Natural killer cell (primary cell): Measurements from ENCODE around the gene IPO4. TPM values are rescaled to one million over a fixed set of nuclear protein-coding genes. Genes with fewer than 3 reads are reported as not detected.

Experiments
- ATAC-seq, 3 donors: fragments of 150-1000 bp in 2 of 3; fragments of 200-7000 bp in 1 of 3; cut with Tn5 transposase; 1 replicate in 1 of 3; 2 replicates in 2 of 3; pipeline ENCODE4 v1.10.0; 2021; ENCODE audit warnings: mild to moderate bottlenecking in 2 of 3, moderate library complexity in 2 of 3
- DNase-seq, 2 donors: peaks; one replicate each; pipeline versions ENCODE4 v3.0.0 to v3.0.0-alpha.2; 2013 to 2021; ENCODE audit warnings: mixed read lengths in 1 of 2
- H3K27ac ChIP-seq: one replicate; pipeline ENCODE4 v1.5.1; 2013; ENCODE audit warnings: mild to moderate bottlenecking, low read length
- H3K27me3 ChIP-seq: one replicate; pipeline ENCODE4 v1.6.1; 2013; ENCODE audit warnings: low read length; ENCODE audit not compliant: control insufficient read depth, insufficient read depth
- H3K36me3 ChIP-seq: one replicate; pipeline ENCODE4 v1.6.1; 2013; ENCODE audit warnings: low read length; ENCODE audit not compliant: control insufficient read depth, insufficient read depth
- H3K4me1 ChIP-seq: one replicate; pipeline ENCODE4 v1.6.1; 2013; ENCODE audit warnings: low read length; ENCODE audit not compliant: control insufficient read depth, insufficient read depth
- H3K4me3 ChIP-seq: one replicate; pipeline ENCODE4 v1.5.1; 2013; ENCODE audit warnings: low read length
- H3K9me3 ChIP-seq: one replicate; pipeline ENCODE4 v1.6.1; 2013; ENCODE audit warnings: low read length; ENCODE audit not compliant: control insufficient read depth, insufficient read depth
- H3K27ac Mint-ChIP-seq, 2 donors: one replicate each; pipeline ENCODE4 v1.8.0; 2022; ENCODE audit warnings: mild to moderate bottlenecking in 2 of 2, mixed read lengths in 2 of 2, moderate library complexity in 1 of 2
- H3K27me3 Mint-ChIP-seq, 2 donors: one replicate each; pipeline ENCODE4 v1.8.0; 2022; ENCODE audit warnings: low read depth in 2 of 2, mixed read lengths in 2 of 2
- H3K36me3 Mint-ChIP-seq: one replicate; pipeline ENCODE4 v1.8.0; 2022; ENCODE audit warnings: mixed read lengths
- H3K4me1 Mint-ChIP-seq, 2 donors: one replicate each; pipeline ENCODE4 v1.8.0; 2022; ENCODE audit warnings: mixed read lengths in 2 of 2
- H3K4me3 Mint-ChIP-seq: one replicate; pipeline ENCODE4 v1.8.0; 2022; ENCODE audit warnings: mild to moderate bottlenecking, moderate library complexity, mixed read lengths
- H3K9me3 Mint-ChIP-seq, 2 donors: one replicate each; pipeline ENCODE4 v1.8.0; 2022; ENCODE audit warnings: mixed read lengths in 2 of 2
- CTCF ChIP-seq: fragments of 200-600 bp; IDR thresholded peaks from one replicate; pipeline ENCODE4 v1.8.0; 2022; ENCODE audit warnings: antibody characterized with exemption
- WGBS: methylation state at CpG from one replicate; pipeline ENCODE4 v1.1.7; 2013; ENCODE audit warnings: missing lambda C conversion rate; ENCODE audit not compliant: insufficient coverage; 5-methylcytosine and 5-hydroxymethylcytosine counted together
- intact Hi-C: fragments of 100-400 bp; cut with micrococcal nuclease; formaldehyde crosslinking; loops from one replicate; pipeline ENCODE4 v1.14.2; 2022
- total RNA-seq, 4 donors: library from RNA; stranded (reverse); fragments of 120-200 nt in 1 of 4; gene quantifications; one replicate each; pipeline versions ENCODE4 v1.2.3 to v1.2.4, GENCODE V29; 2013 to 2022

IPO4 gene
- total RNA-seq, 3 donors from 2014 or later (not counting 1 experiment from before 2014, with no cell fraction given): 46.2 to 61.5 (median 51.9) TPM

- H3K4me1 Mint-ChIP-seq: peaks cover 0 to 2% of the 10 kb centered on the region in 2 donors
- no peak for TF ChIP-seq CTCF
- peaks cover 6% of the 10 kb centered on the region for H3K36me3 Mint-ChIP-seq
- no peaks in the 10 kb centered on the region for H3K27me3 Mint-ChIP-seq
- H3K9me3 ChIP-seq: no peaks in the 10 kb centered on the region
- intact Hi-C loops: no loop called here
- whole genome bisulfite sequencing: 81% methylated on average over 9 of the region's 12 CpGs
- no peak overlapping the region for H3K4me3 Mint-ChIP-seq
- no peak overlapping the region for H3K27ac ChIP-seq
- no peak overlapping the region for H3K4me3 ChIP-seq
- H3K36me3 ChIP-seq: peaks cover 52% of the 10 kb centered on the region
- no peaks in the 10 kb centered on the region for H3K27me3 ChIP-seq
- no peaks in the 10 kb centered on the region for H3K4me1 ChIP-seq
- H3K9me3 Mint-ChIP-seq: no peaks in the 10 kb centered on the region
- peak overlapping the region in 1 of 2 donors; percentile 21 for H3K27ac Mint-ChIP-seq
- ATAC-seq (no peak), DNase-seq (no peak)
Observed at GRCh38 chr14:24178399-24179178, 10.0 kb downstream of the IPO4 start.

GRCh38 chr14:24177891-24178290 lies 10.7 kb downstream of the IPO4 start:
- no peak for TF ChIP-seq CTCF
- Histone ChIP-seq H3K27me3 (no peaks in the 10 kb centered on the region), H3K36me3 (peaks cover 45% of the 10 kb centered on the region), H3K4me3 (no peak overlapping the region), H3K4me1 (peaks cover 3% of the 10 kb centered on the region), H3K27ac (no peak overlapping the region), H3K9me3 (no peaks in the 10 kb centered on the region)
- Mint-ChIP-seq H3K4me1 (peaks cover 0 to 9% of the 10 kb centered on the region in 2 donors), H3K27me3 (no peaks in the 10 kb centered on the region), H3K27ac (no peak overlapping the region), H3K36me3 (peaks cover 6% of the 10 kb centered on the region), H3K9me3 (no peaks in the 10 kb centered on the region), H3K4me3 (no peak overlapping the region)
- DNase-seq (no peak), ATAC-seq (no peak)
- intact Hi-C loops: no loop called here
- over 99% methylated on average over 14 of the region's 14 CpGs for WGBS

- Mint-ChIP-seq H3K9me3 (no peaks in the 10 kb centered on the region), H3K4me1 (peaks cover 0 to 10% of the 10 kb centered on the region in 2 donors), H3K4me3 (no peak overlapping the region), H3K27me3 (no peaks in the 10 kb centered on the region), H3K27ac (no peak overlapping the region), H3K36me3 (peaks cover 6% of the 10 kb centered on the region)
- DNase-seq: no peak
- peaks cover 10% of the 10 kb centered on the region for H3K4me1 ChIP-seq
- H3K9me3 ChIP-seq: no peaks in the 10 kb centered on the region
- no peak for TF ChIP-seq CTCF
- no peak overlapping the region for H3K4me3 ChIP-seq
- H3K36me3 ChIP-seq: peaks cover 41% of the 10 kb centered on the region
- intact Hi-C loops: no loop called here
- WGBS: 98% methylated on average over 7 of the region's 12 CpGs
- H3K27me3 ChIP-seq: no peaks in the 10 kb centered on the region
- H3K27ac ChIP-seq: no peak overlapping the region
- ATAC-seq: no peak
Observed at GRCh38 chr14:24177041-24177825, 11.4 kb downstream of the IPO4 start.
